Measurements from ENCODE around the gene NPC1. TPM values are rescaled to one million over a fixed set of nuclear protein-coding genes. Genes with fewer than 3 reads are reported as not detected.

NPC1 gene
- total and polyA plus RNA-seq, 11 donors, result 7.8 to 42.7 (median 16.8) TPM

GRCh38 chr18:23618862-23619387 lies 32.6 kb upstream of the NPC1 start:
- peaks cover 0 to 15% (median 4%) of the 10 kb centered on the region in 12 donors for H3K4me1 ChIP-seq
- H3K27me3 ChIP-seq, result peaks cover 0 to 30% (median 0%) of the 10 kb centered on the region in 9 donors
- H3K36me3 ChIP-seq, result no peaks in the 10 kb centered on the region
- peak overlapping the region in 4 of 12 donors; percentile 22 to 40 (median 38) for H3K27ac ChIP-seq
- ATAC-seq (peak; percentile 22 to 78 (median 63)), DNase-seq (peak in 1 of 5 donors; percentile 13)
- peak overlapping the region in 11 of 12 donors; percentile 28 to 66 (median 49) for H3K4me3 ChIP-seq
- 33 to 58% (median 45%) methylated on average over 10 to 18 of the region's 18 CpGs for WGBS, 4 donors
- no peaks in the 10 kb centered on the region for H3K9me3 ChIP-seq
- intact Hi-C loops (cut with DNase I), result loop anchor here in 1 of 10 donors (10.0 kb wide), 1 partner anchor 296 kb away; no protein-coding TSS in a partner anchor
- TF ChIP-seq POLR2A (IDR thresholded peaks at IDR 0.05) (no peak), CTCF (IDR thresholded peaks at IDR 0.05) (peak in 1 of 12 donors; percentile 7)

GRCh38 chr18:23617412-23618014 lies 31.2 kb upstream of the NPC1 start:
- H3K4me1 ChIP-seq, result peaks cover 0 to 15% (median 4%) of the 10 kb centered on the region in 12 donors
- no peaks in the 10 kb centered on the region for H3K36me3 ChIP-seq
- H3K9me3 ChIP-seq, result no peaks in the 10 kb centered on the region
- ATAC-seq (no peak), DNase-seq (no peak)
- WGBS, 4 donors, result 83 to 89% (median 88%) methylated on average over 4 of the region's 4 CpGs
- peaks cover 0 to 30% (median 0%) of the 10 kb centered on the region in 9 donors for H3K27me3 ChIP-seq
- no peak overlapping the region for H3K4me3 ChIP-seq
- intact Hi-C loops (cut with DNase I), result loop anchor here in 1 of 10 donors (10.0 kb wide), 1 partner anchor 297 kb away; no protein-coding TSS in a partner anchor
- TF ChIP-seq CTCF (IDR thresholded peaks at IDR 0.05) (no peak), POLR2A (IDR thresholded peaks at IDR 0.05) (no peak)
- H3K27ac ChIP-seq, result no peak overlapping the region

GRCh38 chr18:23616258-23616657 lies 30.0 kb upstream of the NPC1 start:
- Histone ChIP-seq H3K4me3 (no peak overlapping the region), H3K36me3 (peaks cover 0 to 3% (median 0%) of the 10 kb centered on the region in 9 donors), H3K9me3 (no peaks in the 10 kb centered on the region), H3K4me1 (peaks cover 0 to 12% (median 6%) of the 10 kb centered on the region in 12 donors), H3K27me3 (peaks cover 0 to 20% (median 0%) of the 10 kb centered on the region in 9 donors), H3K27ac (no peak overlapping the region)
- DNase-seq, result no peak
- intact Hi-C loops (cut with DNase I), result loop anchor here in 1 of 10 donors (10.0 kb wide), 1 partner anchor 299 kb away; no protein-coding TSS in a partner anchor
- TF ChIP-seq POLR2A (IDR thresholded peaks at IDR 0.05) (no peak), CTCF (IDR thresholded peaks at IDR 0.05) (no peak)
- no peak for ATAC-seq
- 90 to 98% (median 95%) methylated on average over 2 of the region's 2 CpGs for WGBS, 4 donors

GRCh38 chr18:23614891-23615290 lies 28.6 kb upstream of the NPC1 start:
- H3K4me3 ChIP-seq, result no peak overlapping the region
- no peak for ATAC-seq
- H3K27ac ChIP-seq, result no peak overlapping the region
- no peak for DNase-seq
- WGBS, 4 donors, result 74 to 88% (median 86%) methylated on average over 3 of the region's 3 CpGs
- no peak for TF ChIP-seq POLR2A (IDR thresholded peaks at IDR 0.05)
- no peak for TF ChIP-seq CTCF (IDR thresholded peaks at IDR 0.05)
- H3K9me3 ChIP-seq, result no peaks in the 10 kb centered on the region
- peaks cover 0 to 6% (median 0%) of the 10 kb centered on the region in 9 donors for H3K36me3 ChIP-seq
- intact Hi-C loops (cut with DNase I), result loop anchor here in 1 of 10 donors (10.0 kb wide), 1 partner anchor 300 kb away; no protein-coding TSS in a partner anchor
- H3K4me1 ChIP-seq, result peaks cover 0 to 11% (median 5%) of the 10 kb centered on the region in 12 donors
- H3K27me3 ChIP-seq, result peaks cover 0 to 7% (median 0%) of the 10 kb centered on the region in 9 donors
